GM18861 (cell line): Measurements from ENCODE around the gene DIO1.

Experiments used
- ATAC-seq: cut with Tn5 transposase; IDR thresholded peaks from one replicate; pipeline ENCODE4 v1.9.1; 2021; ENCODE audit not compliant: unreplicated experiment

The DIO1 gene

DNA sequence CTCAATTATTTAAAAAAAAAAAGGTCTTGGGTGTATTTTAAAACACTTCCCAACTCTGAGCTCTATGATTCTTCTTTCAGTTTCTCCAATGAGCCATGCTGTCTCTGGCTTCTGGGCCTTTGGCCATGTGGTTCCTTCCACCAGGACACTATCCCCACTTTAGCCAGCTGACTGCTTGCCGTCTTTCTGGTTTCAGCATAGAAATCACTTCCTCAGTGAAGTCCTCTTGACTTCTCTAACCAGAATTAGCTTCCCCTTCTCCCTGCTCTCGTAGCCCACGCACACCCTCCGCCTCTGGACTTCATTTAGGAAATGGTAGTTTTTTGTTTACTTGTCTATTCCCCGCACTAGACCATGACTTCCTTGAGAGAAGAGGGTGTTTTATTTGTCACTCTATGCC is 1.1 kb upstream of the DIO1 start:
- no peak for ATAC-seq

DNA sequence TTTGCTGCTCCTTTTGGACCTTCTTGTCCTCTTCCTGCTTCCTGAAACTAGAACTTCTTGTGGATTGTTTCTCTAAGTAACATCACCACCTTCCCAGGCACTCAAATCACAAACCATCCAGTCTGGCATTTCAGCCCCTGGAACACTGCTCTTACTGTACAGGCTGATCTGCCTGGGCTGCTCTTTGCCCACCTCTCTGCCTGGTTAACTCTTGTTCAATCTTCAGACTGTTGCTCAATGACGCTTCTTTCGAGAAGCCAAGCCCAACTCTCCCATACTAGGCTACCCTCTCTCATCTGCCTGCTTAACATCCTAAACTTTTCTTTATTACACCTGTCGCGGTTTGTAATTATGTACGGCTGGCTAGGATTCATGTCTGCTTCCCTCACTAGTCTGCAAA is 657 bp downstream of the DIO1 start:
- no peak for ATAC-seq

DNA sequence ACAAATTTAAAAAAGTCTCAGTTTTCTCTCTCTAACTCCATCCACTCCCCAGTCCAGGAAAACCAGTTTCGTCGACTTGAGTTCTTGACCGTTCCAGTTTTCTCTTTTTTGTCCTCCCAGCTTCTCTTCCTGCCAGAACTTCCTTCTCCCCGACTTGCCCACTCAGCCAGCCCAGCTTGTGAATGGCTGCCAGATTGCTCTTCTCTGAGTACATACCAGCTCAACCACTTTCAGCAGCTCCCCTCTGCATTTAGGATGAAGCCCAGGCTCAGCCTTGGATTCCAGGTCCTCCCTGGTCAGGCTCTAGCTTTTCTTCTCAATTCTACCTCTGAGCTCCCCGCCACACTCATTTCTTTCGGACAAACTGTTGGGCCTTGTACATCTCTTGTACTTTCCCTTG is 1.4 kb downstream of the DIO1 start:
- ATAC-seq = no peak

DNA sequence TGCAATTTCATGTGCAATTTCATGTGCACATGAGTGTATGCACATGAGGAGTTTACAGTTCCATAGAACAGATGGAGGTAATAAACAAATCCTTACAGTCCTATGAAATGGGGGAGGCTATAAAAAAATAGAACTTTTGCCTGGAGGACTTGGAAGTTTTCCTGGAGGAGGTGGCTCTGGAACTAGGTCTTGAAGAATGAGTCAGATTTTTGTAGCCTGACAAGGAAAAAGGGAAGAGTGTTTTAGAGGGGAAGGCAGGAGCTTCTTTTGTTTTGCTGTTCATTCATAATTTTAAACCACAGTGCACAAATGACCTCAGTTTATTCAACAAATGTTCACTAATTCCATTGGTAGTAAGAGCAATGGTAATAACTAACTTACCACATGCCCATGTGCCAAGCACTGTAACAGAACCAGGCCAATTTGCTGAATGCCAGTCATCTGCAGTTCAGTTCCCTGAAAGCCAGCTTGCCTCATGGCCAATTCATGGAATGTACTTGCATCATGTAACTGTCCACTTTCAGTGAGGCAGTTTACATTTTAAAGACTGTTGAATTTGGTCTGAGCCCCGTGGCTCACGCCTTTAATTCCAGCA is 2.7 kb downstream of the DIO1 start:
- no peak for ATAC-seq

DNA sequence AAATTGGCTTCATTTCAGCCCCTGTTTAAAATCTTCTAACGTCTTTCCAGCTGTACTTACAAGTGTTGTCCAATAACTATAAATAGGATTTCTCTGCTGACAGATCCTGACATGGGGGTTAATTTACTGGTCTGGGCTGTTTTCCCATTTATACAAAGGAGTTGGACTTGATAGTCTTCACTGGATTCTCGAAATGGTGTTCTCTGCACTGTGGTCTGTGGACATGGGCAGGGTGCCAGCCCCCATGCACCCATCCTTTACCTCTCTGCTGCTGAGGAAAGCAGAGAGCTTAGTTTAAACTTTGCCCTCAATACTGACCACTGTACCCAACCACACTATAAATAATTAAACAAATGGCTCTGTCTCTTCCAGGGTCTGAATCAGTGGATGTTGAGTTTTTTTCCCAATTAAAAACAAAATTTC is 5.2 kb downstream of the DIO1 start:
- no peak for ATAC-seq

DNA sequence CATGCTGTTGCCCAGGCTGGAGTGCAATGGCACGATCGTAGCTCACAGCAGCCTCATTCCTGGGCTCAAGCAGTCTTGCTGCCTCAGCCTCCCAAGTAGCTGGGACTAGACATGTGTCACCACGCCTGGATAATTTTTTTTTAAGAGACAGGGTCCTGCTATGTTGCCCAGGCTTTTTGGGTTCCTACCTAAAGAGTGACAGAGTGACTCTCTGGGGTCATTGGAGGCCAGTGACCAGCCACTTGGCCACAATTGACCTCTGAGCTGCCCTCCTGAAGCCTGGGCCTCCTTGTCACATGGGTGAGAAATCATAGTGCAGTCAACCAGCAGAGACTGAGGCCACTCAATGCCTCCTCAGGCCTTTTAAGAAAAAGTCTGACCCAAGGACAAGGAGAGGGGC is 5.7 kb downstream of the DIO1 start:
- no peak for ATAC-seq

DNA sequence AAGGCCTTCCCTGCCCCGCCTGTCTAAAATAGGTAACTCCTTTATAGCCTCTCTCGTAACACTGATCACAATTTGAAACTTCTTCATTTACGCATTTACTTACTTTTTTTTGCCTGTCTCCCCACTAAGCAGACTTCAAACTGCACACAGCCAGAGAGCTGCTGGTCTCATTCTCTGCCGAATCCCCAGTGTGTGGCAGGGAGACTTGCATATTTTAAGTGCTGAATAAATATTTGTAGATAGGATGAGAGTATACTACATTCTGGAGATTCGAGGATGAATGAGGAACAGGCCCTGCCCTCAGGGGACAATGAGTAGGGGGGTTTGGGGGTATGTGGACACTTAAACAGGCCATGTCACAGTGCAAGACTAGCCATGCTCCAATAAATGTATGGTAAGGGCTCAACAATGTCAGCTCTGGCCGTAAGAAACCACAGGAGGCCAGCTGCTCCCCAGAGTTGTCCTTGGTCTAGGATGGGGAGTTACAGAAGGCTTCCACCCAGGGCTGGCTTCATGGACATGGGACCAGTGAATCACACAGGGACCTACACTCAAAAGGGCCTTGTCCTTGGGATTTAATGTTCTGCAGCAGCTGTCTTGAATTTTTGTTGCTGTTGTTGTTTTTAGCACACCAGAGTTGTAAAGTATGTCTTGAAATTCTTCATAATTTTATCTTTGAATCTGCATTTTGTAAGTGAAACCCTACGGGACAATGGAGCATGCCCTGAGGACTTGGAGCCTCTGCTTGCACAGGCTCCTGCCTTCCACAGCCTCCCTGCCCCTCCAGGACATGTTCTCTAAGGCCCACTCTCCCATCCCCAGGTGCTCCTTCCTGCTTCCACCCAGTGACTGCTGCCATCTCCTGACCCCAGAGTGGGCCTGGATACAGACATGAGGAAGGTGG is 8.5 kb downstream of the DIO1 start:
- no peak for ATAC-seq

DNA sequence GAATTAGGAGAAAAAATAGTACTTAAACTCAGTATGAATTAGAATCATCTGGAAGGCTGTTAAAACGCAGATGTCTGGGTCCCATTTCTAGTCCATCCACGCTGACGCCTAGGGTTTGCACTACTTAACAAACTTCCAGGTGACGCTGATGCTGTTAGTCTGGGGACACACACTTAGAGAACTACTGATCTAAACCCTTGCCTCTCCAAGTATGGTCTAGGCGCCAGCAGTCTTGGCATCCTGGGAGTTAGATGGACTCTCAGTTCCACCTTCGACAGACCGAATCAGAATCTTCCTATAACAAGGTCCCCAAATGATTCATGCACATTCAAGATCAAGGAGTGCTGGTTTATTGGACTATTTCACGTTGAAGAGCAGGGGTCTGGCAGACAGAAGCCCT is 11.5 kb downstream of the DIO1 start:
- ATAC-seq = no peak

DNA sequence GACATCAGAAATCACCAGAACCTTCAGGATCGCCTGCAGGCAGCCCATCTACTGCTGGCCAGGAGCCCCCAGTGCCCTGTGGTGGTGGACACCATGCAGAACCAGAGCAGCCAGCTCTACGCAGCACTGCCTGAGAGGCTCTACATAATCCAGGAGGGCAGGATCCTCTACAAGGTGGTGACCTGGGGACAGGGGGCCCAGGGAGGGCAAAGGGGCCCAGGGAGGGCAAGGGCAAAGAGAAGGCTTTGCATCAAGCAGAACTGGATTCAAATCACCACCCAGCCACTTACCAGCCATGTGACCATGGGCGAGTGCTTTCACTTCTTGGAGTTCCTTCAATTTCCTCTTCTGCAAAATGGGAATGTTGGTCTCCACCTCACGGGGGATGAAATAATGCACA is 12.1 kb downstream of the DIO1 start:
- ATAC-seq = no peak

DNA sequence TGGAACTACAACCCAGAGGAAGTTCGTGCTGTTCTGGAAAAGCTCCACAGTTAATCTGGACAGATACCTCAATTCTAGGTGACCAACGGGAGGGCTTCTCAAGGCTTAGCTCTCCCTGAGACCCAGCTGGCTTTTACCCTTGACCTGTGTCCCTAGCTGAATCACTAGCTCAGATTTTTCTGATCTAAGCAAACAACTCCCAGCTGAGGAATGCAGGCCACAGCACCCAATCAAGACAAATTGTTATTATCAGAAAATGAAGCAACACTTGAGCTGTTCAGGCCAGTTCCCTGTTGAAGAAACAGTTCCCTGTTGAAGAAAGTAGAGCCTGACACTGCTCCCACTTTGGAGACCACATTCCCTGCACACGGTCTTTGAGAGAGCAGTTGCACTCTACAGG is 16.0 kb downstream of the DIO1 start:
- ATAC-seq = no peak

DNA sequence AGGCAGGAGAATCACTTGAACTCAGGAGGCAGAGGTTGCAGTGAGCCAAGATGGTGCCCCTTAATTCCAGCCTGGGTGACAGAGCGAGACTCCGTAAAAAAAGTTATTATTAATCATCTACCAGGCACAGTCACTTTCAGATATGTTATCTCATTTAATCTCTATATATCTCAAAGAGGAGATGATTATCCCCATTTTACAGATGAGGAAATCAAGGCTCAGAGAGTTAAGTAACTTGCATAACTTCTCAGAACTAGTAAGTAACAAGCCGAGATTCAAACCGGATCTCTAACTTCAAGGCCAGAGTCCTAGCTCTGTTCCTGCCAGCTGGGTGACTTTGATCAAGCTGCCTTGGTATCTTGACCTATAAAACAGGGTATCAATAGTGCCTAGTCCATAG is 17.5 kb downstream of the DIO1 start:
- ATAC-seq = no peak

DNA sequence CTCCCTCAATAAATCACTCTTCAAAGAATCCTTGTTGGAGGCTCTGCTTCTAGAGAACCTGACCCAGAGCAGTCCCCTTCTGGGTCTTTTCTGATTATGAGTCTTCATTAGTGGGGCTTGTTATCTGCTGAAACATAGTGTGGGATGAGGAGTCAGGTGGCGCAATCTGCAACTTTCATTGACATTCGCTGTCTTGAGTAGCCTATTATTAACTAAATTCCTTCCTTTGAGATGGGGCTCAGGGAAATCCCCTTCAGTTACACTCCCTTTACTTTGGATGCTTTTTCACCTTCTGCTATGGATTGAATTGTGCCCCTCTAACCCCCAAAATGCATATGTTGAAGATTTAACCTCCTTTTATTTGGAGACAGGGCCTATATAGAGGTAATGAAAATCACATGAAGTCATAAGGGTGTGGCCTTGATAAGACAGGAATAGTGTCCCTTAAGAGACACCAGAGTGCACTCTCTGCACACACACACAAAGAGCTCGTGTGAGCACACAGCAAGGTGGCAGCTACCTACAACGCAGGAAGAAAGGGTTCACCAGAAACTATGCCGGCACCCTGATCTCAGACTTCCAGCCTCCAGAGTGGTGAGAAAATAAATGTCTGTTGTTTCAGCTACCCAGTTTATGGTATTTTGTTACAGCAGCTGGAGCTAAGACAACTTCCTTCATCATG is 19.5 kb downstream of the DIO1 start:
- ATAC-seq = no peak

DNA sequence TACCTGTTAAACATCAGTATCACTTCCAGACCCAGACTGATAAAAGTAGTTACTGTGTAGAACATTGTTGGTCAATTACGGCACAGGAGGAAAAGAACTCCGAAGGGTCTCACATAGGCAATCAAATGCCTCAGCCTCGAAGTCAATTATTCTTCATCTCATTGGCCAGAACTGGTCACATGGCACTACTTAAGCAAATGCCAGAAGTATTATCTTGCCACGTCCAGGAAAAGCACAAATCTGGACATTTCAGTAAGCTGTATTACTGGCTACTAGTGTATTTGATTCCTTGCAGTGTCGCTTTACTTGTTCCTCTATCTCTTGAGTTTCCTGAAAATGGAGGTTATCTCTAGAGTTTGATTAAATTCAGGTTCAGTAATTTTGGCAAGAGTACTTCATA is 24.4 kb downstream of the DIO1 start:
- ATAC-seq = no peak

DNA sequence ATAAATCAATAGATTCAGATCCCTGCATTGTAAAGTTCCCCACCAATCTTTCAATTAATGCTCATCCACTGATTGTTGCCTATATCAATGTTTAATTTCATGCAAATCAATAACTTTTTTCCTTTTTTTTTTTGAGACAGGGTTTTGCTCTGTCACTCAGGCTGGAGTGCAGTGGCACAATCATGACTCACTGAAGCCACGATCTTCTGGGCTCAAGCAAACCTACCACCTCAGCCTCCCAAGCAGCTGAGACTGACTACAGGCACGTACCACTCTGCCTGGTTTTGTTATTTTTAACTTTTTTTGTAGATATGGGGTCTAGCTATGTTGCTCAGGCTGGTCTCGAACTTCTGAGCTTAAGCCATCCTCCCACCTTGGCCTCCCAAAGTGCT is 25.7 kb downstream of the DIO1 start:
- no peak for ATAC-seq

DNA sequence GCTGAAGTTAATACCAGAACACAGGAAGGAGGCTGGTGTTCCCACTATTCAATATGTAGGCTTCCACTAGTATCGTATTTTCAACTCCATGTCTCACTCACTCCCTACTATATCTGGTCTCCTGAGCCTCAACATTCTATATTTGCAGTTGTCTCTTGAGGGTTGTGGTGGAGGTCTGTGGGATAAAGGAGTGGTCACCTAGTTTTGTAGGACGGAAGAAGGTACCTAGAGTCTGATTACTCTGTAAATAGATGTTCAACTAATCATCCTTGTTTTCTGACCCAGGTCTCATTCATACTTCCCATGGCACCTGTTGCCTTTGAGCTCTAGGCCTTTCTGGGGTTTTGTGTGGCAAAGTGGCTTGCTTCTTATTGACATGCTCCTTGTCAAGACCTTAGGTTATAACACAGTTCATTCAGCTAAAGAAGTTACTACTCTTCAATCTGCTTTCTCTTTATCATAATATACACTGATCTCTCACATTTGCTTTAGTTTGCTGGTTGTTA is 33.4 kb downstream of the DIO1 start:
- ATAC-seq = no peak

DNA sequence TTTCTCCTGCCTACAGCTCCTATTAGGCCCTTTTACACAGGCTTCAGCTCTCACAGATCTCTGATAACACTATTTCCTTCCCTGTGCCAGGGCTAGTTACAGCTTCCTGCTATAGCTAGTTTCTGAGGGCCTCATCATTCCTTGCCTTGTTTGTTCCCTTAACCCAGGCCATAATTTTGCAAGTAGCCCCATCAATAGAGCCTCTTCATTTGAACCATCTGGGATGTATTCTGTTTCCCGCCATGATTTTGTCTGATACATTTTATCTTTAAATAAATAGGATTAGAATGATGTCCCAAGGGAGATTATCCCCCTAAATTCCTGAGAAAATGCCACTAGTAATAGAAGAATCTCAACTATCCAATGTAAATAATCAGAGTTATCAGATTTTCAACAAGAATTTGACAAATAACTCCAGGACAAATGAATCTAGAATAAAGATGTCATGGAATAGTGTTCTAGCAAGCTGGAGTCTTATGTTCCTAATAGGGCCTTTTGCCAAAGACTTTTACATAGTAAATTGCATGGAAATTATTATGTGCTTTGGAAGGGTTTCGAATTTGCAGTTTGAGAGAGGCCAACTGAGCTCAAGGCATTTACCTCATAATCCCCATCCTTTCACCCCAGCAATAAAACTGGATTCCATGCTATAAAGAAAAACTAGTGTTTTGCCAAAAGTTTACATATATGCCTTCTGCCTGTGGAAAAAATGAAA is 35.4 kb downstream of the DIO1 start:
- no peak for ATAC-seq

DNA sequence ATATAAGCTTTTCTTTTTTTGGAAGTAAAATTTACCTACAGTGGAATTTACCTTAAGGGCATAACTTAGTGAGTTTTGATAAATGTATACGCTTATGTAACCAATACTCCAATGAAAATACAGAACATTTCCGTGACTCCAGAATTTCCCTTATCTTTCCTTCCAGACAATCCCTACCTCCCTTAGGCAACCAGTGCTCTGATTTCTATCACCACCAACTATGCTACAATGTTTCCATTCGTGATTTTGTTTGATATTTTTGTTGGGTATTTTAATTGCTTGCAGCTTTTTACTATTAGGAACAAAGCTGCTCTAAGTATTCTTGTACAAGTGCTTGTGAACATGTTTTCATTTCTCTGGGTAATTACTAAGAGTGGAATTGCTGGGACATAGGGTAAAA is 36.9 kb downstream of the DIO1 start:
- ATAC-seq = no peak

DNA sequence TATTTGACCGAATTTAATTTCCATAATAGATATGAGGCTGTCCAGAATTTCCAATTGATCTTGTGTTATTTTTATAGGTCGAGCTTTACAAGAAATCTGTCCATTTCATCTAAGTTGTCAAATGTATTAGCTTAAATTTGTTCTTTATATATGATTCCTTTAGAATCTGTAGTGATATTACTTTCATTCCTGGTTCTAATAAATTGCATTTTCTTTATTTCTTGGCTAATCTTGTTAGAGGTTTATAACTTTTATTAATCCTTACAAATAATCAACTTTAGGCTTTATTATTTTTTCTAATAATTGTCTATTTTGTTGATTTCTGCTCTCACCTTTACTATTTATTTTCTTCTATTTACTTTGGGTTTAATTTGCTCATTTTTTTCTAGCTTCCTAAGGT is 37.5 kb downstream of the DIO1 start:
- no peak for ATAC-seq

DNA sequence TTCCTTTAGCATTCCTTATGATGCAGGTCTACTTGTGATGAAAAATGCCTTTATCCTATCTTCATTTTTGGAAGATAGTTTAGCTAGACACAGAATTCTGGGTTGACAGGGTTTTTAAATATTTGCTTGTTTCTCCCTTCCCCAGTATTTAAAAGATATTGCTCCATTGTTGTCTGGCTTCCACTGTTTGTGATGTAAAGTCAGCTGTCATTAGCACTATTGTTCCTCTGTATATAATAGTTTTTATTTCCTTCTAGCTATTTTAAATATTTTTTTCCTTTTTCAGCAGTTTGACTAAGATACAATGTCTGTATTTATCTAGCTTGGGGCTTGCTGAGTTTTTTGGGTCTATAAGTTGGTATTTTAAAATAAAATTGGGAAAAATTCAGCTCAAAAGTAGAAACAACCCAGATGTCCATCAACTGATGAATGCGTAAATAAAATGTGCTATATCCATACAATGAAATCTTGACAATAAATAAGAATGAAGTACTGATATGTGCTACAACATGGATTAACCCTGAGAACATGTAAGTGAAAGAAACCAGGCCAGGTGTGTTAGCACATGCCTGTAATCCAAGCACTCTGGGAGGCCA is 40.3 kb downstream of the DIO1 start:
- no peak for ATAC-seq

DNA sequence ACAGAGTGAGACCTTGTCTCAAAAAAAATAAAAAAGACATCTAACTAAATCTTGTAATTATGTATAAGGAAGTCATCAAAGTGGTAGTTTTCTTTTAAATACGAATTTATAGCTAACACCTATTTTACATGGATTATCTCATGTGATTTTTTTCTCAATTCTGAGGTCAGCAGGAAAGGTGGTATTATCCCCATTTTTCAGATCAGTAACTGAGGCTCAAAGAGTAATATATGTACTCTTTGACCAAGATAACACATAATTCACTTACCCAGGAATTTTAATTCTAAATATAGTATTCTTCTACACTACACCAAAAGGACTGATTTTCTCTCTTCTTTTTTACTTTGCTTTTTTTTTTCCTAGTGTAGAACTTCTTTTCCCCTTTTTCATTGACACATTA is 42.4 kb downstream of the DIO1 start:
- ATAC-seq = no peak
